ENCODE data around the gene LCE4A.

The LCE4A gene

DNA sequence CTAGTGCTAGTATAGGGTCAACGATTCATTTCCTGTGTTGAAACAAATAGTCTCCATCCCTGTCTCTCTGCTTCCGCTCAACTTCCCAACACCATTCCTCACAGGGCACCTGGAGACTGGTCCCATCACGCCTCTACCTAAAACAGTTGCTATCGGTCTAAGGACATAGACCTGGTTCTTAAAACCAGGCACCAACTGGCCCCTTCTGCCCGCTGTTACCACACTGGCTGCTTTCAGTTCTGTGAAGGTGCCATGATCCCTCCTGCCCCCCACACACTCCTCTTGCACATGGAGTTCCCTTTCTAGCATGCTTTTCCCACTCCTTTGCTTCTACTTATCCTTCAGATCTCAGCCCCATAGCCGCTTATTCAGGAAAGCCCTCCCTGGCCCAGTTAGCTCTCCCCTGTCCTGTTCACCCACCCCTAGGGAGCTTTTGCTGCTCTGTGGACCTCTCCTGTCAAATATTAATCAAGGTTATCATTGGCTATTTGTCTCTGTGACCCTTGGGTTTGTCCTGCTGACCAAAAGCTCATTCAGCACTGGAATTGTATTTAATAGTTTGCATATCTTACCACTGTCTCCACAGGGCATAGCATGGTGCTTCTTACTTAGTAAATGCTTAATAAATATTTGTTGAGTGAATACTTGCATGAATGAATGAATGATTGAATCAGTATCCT lies 37.9 kb downstream of the LCE4A start:
- no peak for DNase-seq (ENCODE audit: low read depth in 2 of 2)

DNA sequence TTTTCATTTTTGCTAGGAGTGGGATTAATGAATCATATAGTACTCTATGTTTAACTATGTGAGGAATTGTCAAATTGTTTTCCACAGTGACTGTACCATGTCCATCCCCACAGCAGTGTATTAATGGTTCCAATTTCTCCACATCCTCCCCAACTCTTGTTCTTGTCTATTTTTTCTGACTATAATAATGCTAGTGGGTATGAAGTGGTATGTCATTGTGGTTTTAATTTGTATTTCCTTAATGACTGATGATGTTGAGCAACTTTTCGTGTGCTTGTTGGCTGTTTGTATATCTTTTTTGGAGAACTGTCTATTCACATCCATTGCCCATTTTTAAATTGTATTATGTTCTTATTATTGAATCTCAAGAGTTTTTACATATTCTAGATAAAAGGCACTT lies 39.9 kb downstream of the LCE4A start:
- DNase-seq (ENCODE audit: low read depth in 2 of 2), result no peak

DNA sequence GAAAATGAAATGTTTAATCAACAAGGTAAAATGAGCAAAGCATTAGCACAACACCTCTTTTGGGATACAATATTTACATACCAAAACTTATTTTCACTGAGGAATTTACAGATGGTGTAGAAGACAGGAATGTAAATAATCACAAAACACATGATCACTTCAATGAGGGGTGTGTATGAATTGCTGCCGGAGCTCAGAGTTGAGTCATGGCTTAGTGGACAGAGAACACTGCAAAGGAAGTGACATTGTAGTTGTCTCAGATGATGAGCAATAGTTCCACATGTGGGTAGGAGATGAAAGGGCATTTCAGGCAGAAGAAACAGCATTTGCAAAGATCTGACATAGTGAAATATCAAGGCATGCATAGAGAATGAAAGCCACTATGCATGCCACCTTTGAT lies 44.3 kb downstream of the LCE4A start:
- DNase-seq (ENCODE audit: low read depth in 2 of 2), result no peak

DNA sequence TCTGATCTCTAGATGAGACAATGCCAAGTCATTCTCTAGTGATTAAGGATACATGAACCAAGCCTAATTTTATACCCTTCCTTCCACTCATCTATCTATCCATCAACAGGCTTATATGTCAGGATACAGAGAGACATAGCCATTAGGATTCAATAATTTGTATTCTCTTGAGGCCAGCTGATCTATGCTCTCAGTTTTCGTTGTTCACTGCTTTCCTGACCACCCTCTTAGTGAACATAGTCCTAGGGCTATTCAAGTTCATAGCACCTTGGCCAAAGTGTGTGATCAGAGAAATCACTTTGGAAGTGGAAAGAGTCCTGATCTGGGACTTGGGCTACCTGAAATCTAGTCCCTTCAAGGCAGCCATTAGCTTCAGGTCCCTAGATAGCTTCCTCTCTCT lies 45.6 kb downstream of the LCE4A start:
- DNase-seq (ENCODE audit: low read depth in 2 of 2), result no peak

DNA sequence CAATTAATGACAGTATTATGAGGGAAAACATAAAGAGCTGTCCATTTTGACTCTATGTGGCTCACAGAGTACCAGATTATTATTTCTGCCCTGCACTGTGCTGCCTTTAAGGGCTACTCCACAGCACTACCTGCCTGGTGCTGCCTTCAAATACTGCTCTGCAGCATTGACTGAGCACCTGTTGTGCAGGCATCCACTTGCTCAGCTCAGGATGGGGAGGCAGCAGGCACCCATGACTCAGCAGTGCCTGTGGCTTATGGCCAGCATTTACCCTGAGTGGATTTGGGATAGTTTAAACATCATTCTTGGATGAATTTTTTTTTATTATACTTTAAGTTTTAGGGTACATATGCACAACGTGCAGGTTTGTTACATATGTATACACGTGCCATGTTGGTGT lies 48.9 kb downstream of the LCE4A start:
- DNase-seq (ENCODE audit: low read depth in 2 of 2), result no peak

DNA sequence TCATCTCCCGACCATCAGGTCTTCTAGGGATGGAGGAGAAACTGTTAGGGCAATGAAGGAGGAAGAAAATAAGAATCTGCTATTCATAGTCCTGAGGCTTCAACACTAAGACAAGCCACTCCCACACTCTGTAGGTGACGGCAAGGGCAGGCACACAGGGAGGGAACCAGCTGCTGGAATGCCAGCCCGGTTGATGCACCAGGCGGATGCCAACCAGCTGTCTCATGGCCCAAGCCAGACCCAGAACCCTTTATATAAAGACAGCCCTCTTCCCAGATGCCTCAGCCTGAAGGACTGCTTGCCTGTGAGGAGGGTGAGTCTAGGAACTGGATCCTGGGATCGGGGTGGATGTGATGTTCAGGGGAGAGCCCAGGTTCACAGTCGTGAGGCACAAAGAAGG lies 49.8 kb downstream of the LCE4A start, which contains the start of gene KPRP:
Gene KPRP, plus strand, starts transcription at position 279 of the 400 bp plus-strand sequence. CDS start 1,564 bp downstream, outside the sequence.
- no peak for DNase-seq (ENCODE audit: low read depth in 2 of 2)

DNA sequence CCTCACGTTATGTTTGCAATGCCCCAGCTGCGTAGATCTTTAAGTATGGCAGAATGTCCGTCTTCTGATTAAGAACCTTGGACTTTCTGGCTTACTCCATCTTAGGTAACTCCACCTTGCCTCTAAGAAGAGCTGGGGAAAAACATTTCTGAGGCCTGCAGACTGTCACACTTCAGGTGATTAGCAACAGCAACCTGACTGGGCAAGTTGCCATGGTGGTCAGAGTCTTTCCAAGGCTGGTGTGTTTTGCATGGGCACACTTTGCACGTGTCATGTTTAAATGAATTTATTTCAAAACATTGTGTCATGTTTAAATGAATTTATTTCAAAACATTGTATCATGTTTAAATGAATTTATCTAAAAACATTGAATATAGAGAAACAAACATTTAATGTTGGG lies 50.7 kb downstream of the LCE4A start:
- no peak for DNase-seq (ENCODE audit: low read depth in 2 of 2)
